GM18907 (cell line): Measurements from ENCODE around the gene KCNC3.

ENCODE experiments used
- ATAC-seq: cut with Tn5 transposase; IDR thresholded peaks from one replicate; pipeline ENCODE4 v1.9.1; 2021; ENCODE audit warnings: mild to moderate bottlenecking, moderate library complexity; ENCODE audit not compliant: unreplicated experiment

Gene KCNC3

GRCh38 chr19:50328224-50328872 lies 829 bp downstream of the KCNC3 start:
- ATAC-seq: no peak

DNA sequence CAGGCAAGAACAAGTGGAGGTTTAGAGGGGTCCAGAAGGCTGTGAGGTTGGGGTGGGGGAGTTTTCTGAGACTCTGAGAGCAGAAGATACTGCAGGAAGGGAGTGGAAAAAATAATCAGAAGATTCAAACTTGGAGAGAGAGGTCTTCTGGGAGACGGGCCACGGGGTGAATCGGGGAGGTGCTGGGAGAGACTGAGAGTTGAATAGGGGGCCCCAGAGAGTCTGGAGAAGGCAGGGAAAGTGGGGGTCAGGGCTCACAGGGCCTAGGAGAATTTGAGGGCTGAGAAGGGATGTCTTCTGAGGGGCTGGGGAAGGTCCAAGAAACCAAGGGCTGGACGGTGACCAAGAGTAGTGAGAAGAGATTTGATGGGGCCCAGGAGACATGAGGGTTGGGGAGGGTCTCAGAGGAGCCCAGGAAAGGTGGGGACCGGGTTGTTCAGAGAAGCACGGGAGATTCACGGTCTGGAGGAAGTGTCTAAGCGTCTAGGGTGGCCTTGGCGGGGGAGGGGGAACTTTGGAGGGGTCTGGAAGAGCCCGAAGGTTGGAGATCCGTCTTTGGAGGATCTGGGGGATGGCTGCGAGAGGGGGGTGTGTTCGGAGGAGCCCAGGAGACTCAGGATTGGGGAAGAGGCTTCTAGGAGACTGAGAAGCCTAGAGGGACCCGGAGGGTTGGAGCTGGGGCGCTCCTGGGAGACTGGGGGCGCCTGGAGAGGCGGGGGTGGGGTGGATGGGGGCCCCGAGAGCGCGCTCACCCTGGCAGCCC lies 1.5 kb downstream of the KCNC3 start:
- no peak for ATAC-seq

DNA sequence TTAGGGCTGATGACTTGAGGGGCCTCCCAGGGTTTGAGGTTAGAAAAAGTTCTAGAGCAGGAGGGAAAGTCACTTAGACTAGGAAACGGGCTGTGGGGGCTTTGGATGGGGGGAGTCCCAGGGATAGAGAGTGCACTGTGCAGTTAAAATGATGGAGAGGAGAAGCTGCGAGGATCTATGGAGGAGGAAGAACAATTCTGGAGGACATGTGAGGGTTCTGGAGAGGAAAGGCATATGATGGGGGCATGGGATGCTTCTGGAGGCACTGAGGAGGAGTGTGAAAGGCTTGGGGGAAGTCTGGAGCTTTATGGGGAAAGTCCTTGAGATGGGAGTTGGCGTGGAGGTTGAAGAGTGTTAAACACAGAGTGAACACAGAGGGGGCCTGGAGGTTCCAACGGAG lies 2.2 kb downstream of the KCNC3 start:
- ATAC-seq: no peak

- ATAC-seq: no peak
Observed at GRCh38 chr19:50326101-50326664, 3.0 kb downstream of the KCNC3 start.

GRCh38 chr19:50325310-50326100 lies 3.7 kb downstream of the KCNC3 start:
- ATAC-seq: peak; percentile 27

DNA sequence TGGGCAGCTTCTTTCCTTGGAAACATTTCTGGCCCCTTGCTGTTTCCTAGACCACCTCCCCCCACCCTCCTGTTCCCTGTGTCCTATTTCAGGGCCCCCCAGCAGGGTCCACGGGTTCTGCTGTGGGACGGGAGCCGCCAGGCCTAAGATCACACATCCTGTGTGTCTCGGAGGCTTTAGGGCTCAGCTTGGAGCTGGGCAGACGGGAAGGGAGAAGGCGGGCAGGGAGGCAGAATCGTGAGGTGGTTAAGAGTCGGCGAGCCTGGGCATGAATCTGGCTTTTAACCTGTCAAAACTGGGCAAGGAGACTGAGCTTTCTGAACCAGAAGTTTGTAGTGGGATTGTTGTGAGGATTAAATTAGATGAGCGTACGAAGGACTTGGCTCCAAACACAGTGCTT lies 4.8 kb downstream of the KCNC3 start:
- ATAC-seq: no peak

GRCh38 chr19:50323782-50324133 lies 5.4 kb downstream of the KCNC3 start:
- ATAC-seq: no peak

GRCh38 chr19:50322931-50323781 lies 6.0 kb downstream of the KCNC3 start:
- no peak for ATAC-seq

DNA sequence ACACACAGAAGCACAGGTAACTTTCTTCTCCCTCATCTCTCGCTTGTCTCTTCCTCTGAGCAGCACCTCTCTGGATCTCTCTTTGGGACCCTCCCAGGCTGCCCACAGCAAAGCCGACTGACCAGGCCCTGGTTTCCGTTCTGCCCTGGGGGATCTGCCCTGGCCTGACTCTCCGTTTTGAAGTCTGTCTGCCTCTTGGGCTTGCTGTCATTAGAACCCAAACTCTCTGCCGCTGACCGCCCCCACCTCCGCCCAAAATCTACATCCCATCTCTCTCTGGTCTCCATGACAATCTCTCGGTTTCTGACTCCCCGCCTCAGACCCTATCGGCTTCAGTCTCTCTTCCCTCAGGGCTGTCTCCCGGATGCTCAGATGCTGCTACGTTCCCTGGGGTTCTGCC lies 6.9 kb downstream of the KCNC3 start:
- ATAC-seq: no peak

- no peak for ATAC-seq
Observed at GRCh38 chr19:50321831-50322230, 7.3 kb downstream of the KCNC3 start.

DNA sequence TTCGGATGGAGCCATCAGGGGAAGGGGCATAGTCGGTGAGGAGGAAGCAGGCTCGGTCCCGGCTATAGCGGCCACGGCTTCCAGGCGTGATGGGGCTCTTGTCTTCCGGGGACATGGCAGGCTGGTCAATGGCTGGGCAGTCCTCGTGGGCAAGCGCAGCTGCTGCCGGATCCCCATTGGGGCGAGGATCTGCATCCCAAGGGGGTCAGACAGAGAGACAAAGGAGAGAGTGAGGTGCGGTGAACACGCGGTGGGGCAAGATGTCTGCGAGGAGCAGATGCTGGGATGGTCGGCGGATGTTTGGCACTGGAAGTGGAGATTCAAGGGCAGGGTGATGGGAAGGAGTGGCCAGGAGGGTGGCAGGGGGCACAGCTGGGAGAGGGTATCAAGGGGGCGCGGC lies 8.6 kb downstream of the KCNC3 start:
- no peak for ATAC-seq

DNA sequence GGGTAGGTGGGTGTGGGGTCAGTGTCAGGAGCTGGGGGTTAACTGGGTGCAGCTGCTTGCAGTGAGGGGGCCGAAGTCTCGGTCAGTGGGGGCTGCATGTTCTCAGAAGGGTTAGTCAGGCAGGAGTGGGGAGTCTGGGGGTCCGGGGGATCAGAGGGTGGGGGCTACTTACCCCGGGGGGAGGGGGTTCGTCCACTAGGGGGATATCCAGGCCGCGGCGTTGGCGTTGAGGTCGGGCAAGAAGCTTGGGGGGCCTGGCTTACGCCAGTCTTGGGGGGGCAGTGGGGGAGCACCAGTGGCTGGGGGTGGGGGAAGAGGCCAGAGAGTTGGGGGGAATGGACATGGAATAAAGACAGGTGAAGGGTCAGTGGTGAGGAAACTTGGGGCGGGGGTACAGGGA lies 9.1 kb downstream of the KCNC3 start:
- ATAC-seq: no peak

DNA sequence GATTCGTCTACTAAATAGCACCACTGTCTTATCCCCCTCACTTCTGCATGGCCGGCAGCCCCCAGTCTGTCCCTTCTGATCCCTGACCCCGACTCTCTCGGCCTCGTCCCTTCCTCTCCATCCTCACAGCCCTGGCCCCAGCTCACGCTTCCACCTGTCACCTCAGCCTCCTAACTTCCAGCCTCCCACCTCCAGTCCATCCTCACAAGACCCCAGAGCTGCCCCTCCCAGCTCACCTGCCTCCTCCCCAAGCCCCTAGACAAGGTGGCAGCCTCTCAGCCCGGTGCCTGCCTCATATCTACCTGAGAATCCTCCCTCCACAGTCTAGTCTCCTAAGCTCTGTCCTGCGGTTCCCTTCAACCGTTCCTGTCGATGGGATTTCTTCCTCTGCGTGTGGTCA lies 10.0 kb downstream of the KCNC3 start:
- ATAC-seq: no peak

- ATAC-seq: no peak
Observed at GRCh38 chr19:50318438-50318837, 10.7 kb downstream of the KCNC3 start.

GRCh38 chr19:50317115-50317514 lies 12.1 kb downstream of the KCNC3 start:
- no peak for ATAC-seq

- no peak for ATAC-seq
Observed at GRCh38 chr19:50315773-50316448, 13.3 kb downstream of the KCNC3 start.

GRCh38 chr19:50314724-50315708 lies 14.2 kb downstream of the KCNC3 start:
- no peak for ATAC-seq

DNA sequence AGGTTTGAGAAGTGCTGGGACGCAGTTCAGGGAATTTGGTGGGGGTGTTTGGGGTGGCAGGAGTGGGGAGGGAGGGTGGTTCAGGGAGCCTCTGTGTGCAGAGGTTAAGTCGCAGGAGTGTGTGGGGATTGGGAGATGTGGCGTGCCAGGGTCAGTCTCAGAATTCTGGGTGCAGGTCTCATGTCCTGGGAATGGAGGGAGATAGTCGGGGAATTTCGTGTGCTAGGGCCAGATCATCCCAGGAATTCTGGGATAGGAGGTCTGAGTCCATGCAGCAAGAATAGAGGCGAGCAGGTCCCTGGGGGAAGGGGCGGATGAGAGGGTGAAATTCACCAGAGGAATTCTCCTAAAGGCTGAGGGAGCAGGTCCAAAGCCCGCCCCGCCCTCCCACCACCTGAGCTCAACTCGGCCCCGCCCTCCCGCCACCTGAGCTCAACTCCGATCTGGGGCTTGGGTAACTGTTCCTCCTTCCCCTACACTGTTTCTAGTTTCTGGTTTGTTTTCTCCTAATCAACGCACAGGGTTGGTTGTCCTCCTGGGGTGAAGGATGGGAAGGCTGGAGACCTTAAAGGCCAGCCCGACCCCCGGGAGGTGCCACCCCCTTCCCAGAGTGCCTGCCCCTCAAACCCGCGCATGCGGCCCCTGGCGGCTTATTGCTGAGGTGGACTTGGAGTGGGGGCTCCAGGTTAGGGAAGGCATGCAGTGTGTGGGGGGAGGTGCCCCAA lies 15.2 kb downstream of the KCNC3 start:
- ATAC-seq: no peak
